IMR-90 (cell line): ENCODE data around the gene AMOTL2. TPM values are rescaled to one million over a fixed set of nuclear protein-coding genes. Genes with fewer than 3 reads are reported as not detected.

Source experiments
- ATAC-seq: fragments of 200-7000 bp; cut with Tn5 transposase; 2 replicates; pipeline ENCODE4 v1.9.1; 2020; ENCODE audit warnings: low read depth, mild to moderate bottlenecking, moderate library complexity
- BruUV-seq: library from RNA; stranded (reverse); fragments of 400-500 nt; replicated peaks from 2 replicates; lab custom pipeline; 2021; lab: Mats Ljungman, UMichigan
- CTCF ChIA-PET: fragments of 300-600 bp; formaldehyde crosslinking; extraction: SDS; loops from one replicate; lab custom pipeline; 2021; ENCODE audit warnings: antibody characterized with exemption; lab: Yijun Ruan, JAX
- POLR2A ChIA-PET: fragments of 300-600 bp; sonication (Branson Sonifier 250); formaldehyde crosslinking; loops from one replicate; lab custom pipeline; 2022; ENCODE audit warnings: antibody characterized with exemption; ENCODE audit not compliant: unreplicated experiment; lab: Charles Lee
- DNase-seq: peaks from one replicate; pipeline ENCODE4 v3.0.0; 2013
- H2AFZ ChIP-seq: replicated peaks from 2 replicates; pipeline ENCODE3; 2013; ENCODE audit warnings: low read length, mild to moderate bottlenecking; ENCODE audit not compliant: poor library complexity
- H2AK5ac ChIP-seq: 2 replicates; pipeline ENCODE4 v1.6.1; 2013; ENCODE audit warnings: low read depth, low read length, inconsistent platforms
- H2AK9ac ChIP-seq: replicated peaks from 2 replicates; pipeline ENCODE3; 2013; ENCODE audit warnings: mild to moderate bottlenecking, low read depth, low read length, moderate library complexity; ENCODE audit not compliant: poor library complexity
- H2BK120ac ChIP-seq: 2 replicates; pipeline ENCODE4 v1.6.1; 2013; ENCODE audit warnings: low read depth, low read length, inconsistent platforms
- H2BK15ac ChIP-seq: 3 replicates; pipeline ENCODE4 v1.6.1; 2013; ENCODE audit warnings: low read depth, low read length, inconsistent platforms
- H2BK20ac ChIP-seq: 2 replicates; pipeline ENCODE4 v1.6.1; 2013; ENCODE audit warnings: low read depth, mild to moderate bottlenecking, inconsistent platforms, low read length, moderate library complexity
- H2BK5ac ChIP-seq: 2 replicates; pipeline ENCODE4 v1.6.1; 2013; ENCODE audit warnings: mild to moderate bottlenecking, low read depth, low read length, inconsistent platforms; ENCODE audit not compliant: poor library complexity, severe bottlenecking
- H3K14ac ChIP-seq: replicated peaks from 2 replicates; pipeline ENCODE4 v1.6.1; 2013; ENCODE audit warnings: low read depth, low read length, inconsistent platforms
- H3K18ac ChIP-seq: 2 replicates; pipeline ENCODE4 v1.6.1; 2013; ENCODE audit warnings: low read depth, low read length, control low read depth
- H3K23ac ChIP-seq: 2 replicates; pipeline ENCODE4 v1.6.1; 2013; ENCODE audit warnings: low read depth, low read length, inconsistent platforms
- H3K27ac ChIP-seq: 2 replicates; pipeline ENCODE4 v1.5.1; 2013; ENCODE audit warnings: mild to moderate bottlenecking, control low read depth, low read length; ENCODE audit not compliant: insufficient read depth
- H3K27me3 ChIP-seq: 2 replicates; pipeline ENCODE4 v1.6.1; 2013; ENCODE audit warnings: low read length; ENCODE audit not compliant: control insufficient read depth, insufficient read depth
- H3K36me3 ChIP-seq: 2 replicates; pipeline ENCODE4 v1.6.1; 2013; ENCODE audit warnings: low read length, mixed read lengths; ENCODE audit not compliant: control insufficient read depth, insufficient read depth
- H3K4ac ChIP-seq: 2 replicates; pipeline ENCODE4 v1.6.1; 2013; ENCODE audit warnings: low read depth, low read length, inconsistent platforms
- H3K4me1 ChIP-seq: 2 replicates; pipeline ENCODE4 v1.6.1; 2013; ENCODE audit warnings: low read length, mixed read lengths; ENCODE audit not compliant: control insufficient read depth, insufficient read depth
- H3K4me2 ChIP-seq: 2 replicates; pipeline ENCODE4 v1.6.1; 2013; ENCODE audit warnings: low read depth, mild to moderate bottlenecking, control low read depth, low read length, moderate library complexity
- H3K4me3 ChIP-seq: 2 replicates; pipeline ENCODE4 v1.5.1; 2013; ENCODE audit warnings: low read depth, mild to moderate bottlenecking, control low read depth, low read length, moderate library complexity; ENCODE audit not compliant: insufficient read depth
- H3K56ac ChIP-seq: 2 replicates; pipeline ENCODE4 v1.6.1; 2013; ENCODE audit warnings: low read length, inconsistent platforms; ENCODE audit not compliant: insufficient read depth; ENCODE audit errors: extremely low read depth
- H3K79me1 ChIP-seq, 2 experiments: 2 replicates each; pipeline ENCODE4 v1.6.1; 2013; ENCODE audit warnings: low read length in 2 of 2, inconsistent platforms in 1 of 2, low read depth in 1 of 2
- H3K9ac ChIP-seq: 2 replicates; pipeline ENCODE4 v1.6.1; 2013; ENCODE audit warnings: low read depth, low read length, control low read depth
- H3K9me1 ChIP-seq: 2 replicates; pipeline ENCODE4 v1.6.1; 2013; ENCODE audit warnings: low read length, inconsistent platforms; ENCODE audit not compliant: insufficient read depth
- H3K9me3 ChIP-seq: 2 replicates; pipeline ENCODE4 v1.6.1; 2013; ENCODE audit warnings: low read length; ENCODE audit not compliant: control insufficient read depth, insufficient read depth
- H4K20me1 ChIP-seq: 2 replicates; pipeline ENCODE4 v1.6.1; 2013; ENCODE audit warnings: low read length, inconsistent platforms; ENCODE audit not compliant: insufficient read depth
- H4K5ac ChIP-seq: 2 replicates; pipeline ENCODE4 v1.6.1; 2013; ENCODE audit warnings: mild to moderate bottlenecking, low read depth, low read length, control low read depth
- H4K8ac ChIP-seq, 2 experiments: 2 replicates each; pipeline ENCODE4 v1.6.1; 2013; ENCODE audit warnings: low read depth in 2 of 2, low read length in 2 of 2, control low read depth in 1 of 2, inconsistent platforms in 1 of 2
- H4K91ac ChIP-seq: 2 replicates; pipeline ENCODE4 v1.6.1; 2013; ENCODE audit warnings: low read depth, low read length, inconsistent platforms; ENCODE audit not compliant: insufficient read depth
- POLR2A ChIP-seq: IDR thresholded peaks from 2 replicates; pipeline ENCODE4 v1.6.1; 2012; ENCODE audit warnings: mild to moderate bottlenecking, low read depth, low read length
- WGBS, 2 experiments: methylation state at CpG; one replicate each; pipeline versions ENCODE4 v1.1.5 to v1.1.7; 2013; ENCODE audit warnings: missing lambda C conversion rate in 2 of 2; ENCODE audit not compliant: insufficient read length in 1 of 2; ENCODE audit errors: extremely low coverage in 2 of 2; 5-methylcytosine and 5-hydroxymethylcytosine counted together
- dilution Hi-C: fragments of 300-500 bp; cut with HindIII; formaldehyde crosslinking; loops from one replicate; pipeline ENCODE4 v1.14.3; 2018; ENCODE audit warnings: low sequenced_read_pairs; ENCODE audit not compliant: unreplicated experiment
- in situ Hi-C: fragments of 300-500 bp; cut with MboI; formaldehyde crosslinking; loops from 3 replicates; pipeline ENCODE4 v1.14.3; 2019; ENCODE audit warnings: low sequenced_read_pairs, inconsistent platforms, mixed read lengths
- intact Hi-C: fragments of 100-400 bp; cut with micrococcal nuclease; formaldehyde crosslinking; loops from 2 replicates; pipeline ENCODE4 v1.10.0; 2022
- polyA plus RNA-seq, 3 experiments: library from polyadenylated mRNA; depleted of rRNA; stranded (reverse); fragments of >200 nt; gene quantifications; 2 replicates each; pipeline ENCODE4 v1.2.3, GENCODE V29; 2012; ENCODE audit warnings: low replicate concordance in 1 of 3
- total RNA-seq: library from RNA; depleted of rRNA; stranded (reverse); fragments of >200 nt; gene quantifications from 2 replicates; pipeline ENCODE4 v1.2.3, GENCODE V29; 2012

The AMOTL2 gene
- total and polyA plus RNA-seq, 2 of the 4 experiments (the other 2 are of a cell fraction): 162 to 176 TPM

DNA sequence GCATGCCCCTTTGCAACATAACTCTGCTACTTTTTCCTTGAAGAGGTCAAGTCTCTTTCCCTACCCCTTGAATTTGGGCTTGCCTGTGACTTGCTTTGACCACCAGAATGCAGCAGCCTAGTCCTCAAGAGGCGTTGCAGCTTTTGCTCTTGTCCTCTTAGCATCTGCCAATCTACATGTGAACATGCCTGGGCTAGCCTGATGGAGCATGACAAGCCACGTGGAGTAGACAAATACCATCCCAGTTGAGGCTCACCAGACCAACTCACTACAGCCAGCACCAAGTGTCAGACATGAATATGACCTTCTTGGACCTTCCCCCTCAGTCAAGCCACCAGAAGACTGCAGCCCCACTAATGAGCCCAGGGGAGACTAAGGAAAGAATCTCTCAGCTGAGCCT, 32.9 kb downstream of the AMOTL2 start:
- H3K9me3 ChIP-seq: no peaks in the 10 kb centered on the region
- H4K91ac ChIP-seq: peak overlapping the region; percentile 76
- no peaks in the 10 kb centered on the region for H4K20me1 ChIP-seq
- no peaks in the 10 kb centered on the region for H3K27me3 ChIP-seq
- H4K5ac ChIP-seq: peak overlapping the region; percentile 98
- no peak overlapping the region for H3K9ac ChIP-seq
- peak overlapping the region; percentile 80 for H2AFZ ChIP-seq
- H2BK5ac ChIP-seq: peak overlapping the region; percentile 80
- peak overlapping the region; percentile 92 for H3K4ac ChIP-seq
- intact Hi-C loops (no loop called here), dilution Hi-C loops (no loop called here), in situ Hi-C loops (no loop called here)
- H3K36me3 ChIP-seq: no peaks in the 10 kb centered on the region
- H2BK15ac ChIP-seq: peak overlapping the region; percentile 93
- H3K4me1 ChIP-seq: peaks cover 23% of the 10 kb centered on the region
- peak overlapping the region; percentile 95 for H2BK120ac ChIP-seq
- no peak overlapping the region for H3K4me2 ChIP-seq
- BruUV-seq: no TSS peak
- peak overlapping the region; percentile 84 for H2BK20ac ChIP-seq
- H3K56ac ChIP-seq: no peak overlapping the region
- peaks cover 16% of the 10 kb centered on the region for H3K9me1 ChIP-seq
- CTCF ChIA-PET: no interaction called here
- H3K27ac ChIP-seq: 0 out of 2 replicates have a peak overlapping the region, but pooled peaks have one; percentile 23
- H4K8ac ChIP-seq: peak overlapping the region; percentile 25 to 84; a peak in 3 of 4 replicates
- H3K23ac ChIP-seq: peak overlapping the region; percentile 29; the same call in 1 of the 2 replicates
- no peak overlapping the region for H3K4me3 ChIP-seq
- no peak for ATAC-seq
- POLR2A ChIA-PET: no interaction called here
- TF ChIP-seq POLR2A: no peak
- WGBS, 2 experiments: no CpG with 5 or more reads among the region's 2 CpGs
- H2AK5ac ChIP-seq: peak overlapping the region; percentile 98
- H3K18ac ChIP-seq: peak overlapping the region; percentile 89
- H2AK9ac ChIP-seq: peak overlapping the region; percentile 86
- DNase-seq: no peak
- H3K79me1 ChIP-seq: peaks cover 0 to 3% of the 10 kb centered on the region in 2 experiments; a peak in 1 of 4 replicates
- peak overlapping the region; percentile 90 for H3K14ac ChIP-seq
